Duodenal mucosa (tissue), 2 donors: Measurements from ENCODE around the gene REM2.
A peak's percentile ranks its signal among the peaks of the same experiment; 100 is the strongest.

Source experiments
- H3K27ac ChIP-seq: one replicate; pipeline ENCODE4 v1.7.0; 2013; ENCODE audit warnings: low read depth, low read length
- H3K27me3 ChIP-seq, 2 donors: one replicate each; pipeline ENCODE4 v1.7.0; 2013; ENCODE audit warnings: low read length in 2 of 2, control low read depth in 1 of 2; ENCODE audit not compliant: insufficient read depth in 2 of 2, control insufficient read depth in 1 of 2
- H3K36me3 ChIP-seq, 2 donors: one replicate each; pipeline ENCODE4 v1.7.0; 2013; ENCODE audit warnings: low read length in 2 of 2, control low read depth in 1 of 2; ENCODE audit not compliant: insufficient read depth in 2 of 2, control insufficient read depth in 1 of 2
- H3K4me1 ChIP-seq, 2 donors: one replicate each; pipeline ENCODE4 v1.7.0; 2013; ENCODE audit warnings: low read length in 2 of 2, control low read depth in 1 of 2; ENCODE audit not compliant: insufficient read depth in 2 of 2, control insufficient read depth in 1 of 2
- H3K4me3 ChIP-seq, 2 donors: one replicate each; pipeline ENCODE4 v1.7.0; 2013; ENCODE audit warnings: low read length in 2 of 2, low read depth in 1 of 2
- H3K9ac ChIP-seq, 2 donors: one replicate each; pipeline ENCODE4 v1.7.0; 2013; ENCODE audit warnings: low read length in 2 of 2, low read depth in 1 of 2
- H3K9me3 ChIP-seq, 2 donors: one replicate each; pipeline ENCODE4 v1.7.0; 2013; ENCODE audit warnings: low read length in 2 of 2, control low read depth in 1 of 2; ENCODE audit not compliant: control insufficient read depth in 1 of 2

The REM2 gene

GRCh38 chr14:22875003-22875747 is 7.8 kb upstream of the REM2 start:
- H3K4me1 ChIP-seq = peaks cover 20 to 27% of the 10 kb centered on the region in 2 donors
- H3K27me3 ChIP-seq = no peaks in the 10 kb centered on the region
- H3K27ac ChIP-seq = no peak overlapping the region
- H3K4me3 ChIP-seq = no peak overlapping the region
- H3K36me3 ChIP-seq = peaks cover 52 to 64% of the 10 kb centered on the region in 2 donors
- no peaks in the 10 kb centered on the region for H3K9me3 ChIP-seq
- H3K9ac ChIP-seq = no peak overlapping the region

GRCh38 chr14:22875748-22876319 is 7.2 kb upstream of the REM2 start:
- no peak overlapping the region for H3K9ac ChIP-seq
- no peaks in the 10 kb centered on the region for H3K9me3 ChIP-seq
- H3K4me1 ChIP-seq = peaks cover 14 to 22% of the 10 kb centered on the region in 2 donors
- no peak overlapping the region for H3K27ac ChIP-seq
- peaks cover 52 to 64% of the 10 kb centered on the region in 2 donors for H3K36me3 ChIP-seq
- H3K27me3 ChIP-seq = no peaks in the 10 kb centered on the region
- H3K4me3 ChIP-seq = no peak overlapping the region

- Histone ChIP-seq H3K27ac (no peak overlapping the region), H3K27me3 (no peaks in the 10 kb centered on the region), H3K36me3 (peaks cover 52 to 64% of the 10 kb centered on the region in 2 donors), H3K9ac (no peak overlapping the region), H3K4me3 (no peak overlapping the region), H3K9me3 (no peaks in the 10 kb centered on the region), H3K4me1 (peaks cover 14 to 20% of the 10 kb centered on the region in 2 donors)
These were observed 6.0 kb upstream of the REM2 start for GRCh38 chr14:22877000-22877501.

GRCh38 chr14:22878271-22879246 is 4.5 kb upstream of the REM2 start:
- Histone ChIP-seq H3K27ac (no peak overlapping the region), H3K9ac (no peak overlapping the region), H3K36me3 (peaks cover 52 to 59% of the 10 kb centered on the region in 2 donors), H3K4me3 (no peak overlapping the region), H3K9me3 (no peaks in the 10 kb centered on the region), H3K27me3 (no peaks in the 10 kb centered on the region), H3K4me1 (peaks cover 16 to 24% of the 10 kb centered on the region in 2 donors)

- Histone ChIP-seq H3K27ac (no peak overlapping the region), H3K4me1 (peaks cover 26 to 29% of the 10 kb centered on the region in 2 donors), H3K9ac (no peak overlapping the region), H3K27me3 (no peaks in the 10 kb centered on the region), H3K36me3 (peaks cover 23 to 26% of the 10 kb centered on the region in 2 donors), H3K9me3 (no peaks in the 10 kb centered on the region), H3K4me3 (no peak overlapping the region)
These were observed 958 bp upstream of the REM2 start for GRCh38 chr14:22882064-22882463.

- H3K4me3 ChIP-seq = no peak overlapping the region
- no peaks in the 10 kb centered on the region for H3K9me3 ChIP-seq
- H3K4me1 ChIP-seq = peaks cover 31 to 32% of the 10 kb centered on the region in 2 donors
- H3K36me3 ChIP-seq = peaks cover 17 to 20% of the 10 kb centered on the region in 2 donors
- H3K9ac ChIP-seq = no peak overlapping the region
- H3K27ac ChIP-seq = no peak overlapping the region
- H3K27me3 ChIP-seq = no peaks in the 10 kb centered on the region
These were observed 371 bp upstream of the REM2 start for GRCh38 chr14:22882529-22883172.

- peaks cover 37 to 46% of the 10 kb centered on the region in 2 donors for H3K4me1 ChIP-seq
- peaks cover 2 to 5% of the 10 kb centered on the region in 2 donors for H3K36me3 ChIP-seq
- H3K9me3 ChIP-seq = no peaks in the 10 kb centered on the region
- H3K4me3 ChIP-seq = no peak overlapping the region
- H3K9ac ChIP-seq = no peak overlapping the region
- no peak overlapping the region for H3K27ac ChIP-seq
- no peaks in the 10 kb centered on the region for H3K27me3 ChIP-seq
These were observed 1.2 kb downstream of the REM2 start for GRCh38 chr14:22884076-22884737.

- no peak overlapping the region for H3K4me3 ChIP-seq
- H3K36me3 ChIP-seq = no peaks in the 10 kb centered on the region
- H3K9me3 ChIP-seq = no peaks in the 10 kb centered on the region
- peak overlapping the region in 1 of 2 donors; percentile 28 for H3K9ac ChIP-seq
- H3K4me1 ChIP-seq = peaks cover 37 to 46% of the 10 kb centered on the region in 2 donors
- H3K27ac ChIP-seq = no peak overlapping the region
- H3K27me3 ChIP-seq = no peaks in the 10 kb centered on the region
These were observed 1.9 kb downstream of the REM2 start for GRCh38 chr14:22884738-22885523.
